WTC11 (cell line): ENCODE measurements around the gene RAB35. TPM values are rescaled to one million over a fixed set of nuclear protein-coding genes. Genes with fewer than 3 reads are reported as not detected.

Experiments used
- ATAC-seq: fragments of 200-7000 bp; cut with Tn5 transposase; 2 replicates; pipeline ENCODE4 v1.10.0; 2021; ENCODE audit warnings: mild to moderate bottlenecking, moderate library complexity
- CTCF ChIA-PET: fragments of 300-600 bp; sonication (Branson Sonifier 250); formaldehyde crosslinking; loops from one replicate; lab custom pipeline; 2021; ENCODE audit warnings: antibody characterized with exemption; lab: Charles Lee
- POLR2A ChIA-PET: fragments of 350-600 bp; sonication (Branson Sonifier 250); formaldehyde crosslinking; loops from one replicate; lab custom pipeline; 2021; ENCODE audit warnings: antibody characterized with exemption; lab: Charles Lee
- DNase-seq: peaks from one replicate; pipeline ENCODE4 v3.0.0; 2021; ENCODE audit warnings: low spot score
- H3K27ac Mint-ChIP-seq: 2 replicates; pipeline ENCODE4 v1.8.0; 2021; ENCODE audit warnings: mixed read lengths
- H3K27me3 Mint-ChIP-seq: 2 replicates; pipeline ENCODE4 v1.8.0; 2021; ENCODE audit warnings: low read depth, mild to moderate bottlenecking, moderate library complexity, mixed read lengths
- H3K36me3 Mint-ChIP-seq: 2 replicates; pipeline ENCODE4 v1.8.0; 2021; ENCODE audit warnings: mixed read lengths
- H3K4me1 Mint-ChIP-seq: 2 replicates; pipeline ENCODE4 v1.8.0; 2022; ENCODE audit warnings: mixed read lengths
- H3K4me3 Mint-ChIP-seq: 2 replicates; pipeline ENCODE4 v1.8.0; 2021; ENCODE audit warnings: mild to moderate bottlenecking, moderate library complexity, mixed read lengths
- H3K9me3 Mint-ChIP-seq: 2 replicates; pipeline ENCODE4 v1.8.0; 2021; ENCODE audit warnings: mixed read lengths
- ESRRA ChIP-seq: sonication (generic); formaldehyde crosslinking; IDR thresholded peaks from 2 replicates; pipeline ENCODE4 v1.8.1; 2022; ENCODE audit warnings: mild to moderate bottlenecking, missing genetic modification reagents, borderline replicate concordance
- GRHL2 ChIP-seq: fragments of 250-450 bp; sonication (Bioruptor Pico); IDR thresholded peaks from 2 replicates; pipeline ENCODE4 v1.8.0; 2022; ENCODE audit warnings: mild to moderate bottlenecking, moderate library complexity; ENCODE audit not compliant: insufficient replicate concordance, severe bottlenecking
- JUN ChIP-seq: sonication (generic); formaldehyde crosslinking; IDR thresholded peaks from 2 replicates; pipeline ENCODE4 v1.8.0; 2023; ENCODE audit warnings: mild to moderate bottlenecking, missing genetic modification reagents
- MXD4 ChIP-seq: fragments of 250-450 bp; sonication (Bioruptor Pico); IDR thresholded peaks from 2 replicates; pipeline ENCODE4 v1.8.0; 2021; ENCODE audit warnings: mild to moderate bottlenecking, moderate library complexity, borderline replicate concordance
- NFE2L1 ChIP-seq: sonication (generic); formaldehyde crosslinking; IDR thresholded peaks from 2 replicates; pipeline ENCODE4 v1.8.1; 2023; ENCODE audit warnings: missing genetic modification reagents
- NR3C1 ChIP-seq: sonication (generic); formaldehyde crosslinking; conservative IDR thresholded peaks from 2 replicates; pipeline ENCODE4 v1.8.1; 2023; ENCODE audit warnings: low read depth, mild to moderate bottlenecking, missing genetic modification reagents
- PRRX2 ChIP-seq: fragments of 250-450 bp; sonication (Bioruptor Pico); IDR thresholded peaks from 2 replicates; pipeline ENCODE4 v1.8.0; 2021; ENCODE audit warnings: mild to moderate bottlenecking
- RORB ChIP-seq: fragments of 250-450 bp; sonication (Bioruptor Pico); IDR thresholded peaks from 2 replicates; pipeline ENCODE4 v1.9.0; 2021; ENCODE audit warnings: mild to moderate bottlenecking
- total RNA-seq: library from RNA; stranded (reverse); gene quantifications from 3 replicates; pipeline ENCODE4 v1.2.3, GENCODE V29; 2021
- TF ChIP-seq, protein P1 (sequence below): sonication (generic); formaldehyde crosslinking; IDR thresholded peaks from 2 replicates; pipeline ENCODE4 v1.8.1; 2023; ENCODE audit warnings: mild to moderate bottlenecking, missing genetic modification reagents, moderate library complexity
- TF ChIP-seq, protein P2 (sequence below): fragments of 250-450 bp; sonication (Bioruptor Pico); IDR thresholded peaks from 2 replicates; pipeline ENCODE4 v1.8.0; 2021; ENCODE audit warnings: mild to moderate bottlenecking
- TF ChIP-seq, protein P3 (sequence below): sonication (generic); formaldehyde crosslinking; IDR thresholded peaks from 2 replicates; pipeline ENCODE4 v1.8.0; 2022; ENCODE audit warnings: mild to moderate bottlenecking, missing genetic modification reagents
- TF ChIP-seq, protein P4 (sequence below): sonication (generic); formaldehyde crosslinking; IDR thresholded peaks from 2 replicates; pipeline ENCODE4 v1.8.0; 2023; ENCODE audit warnings: missing genetic modification reagents, mild to moderate bottlenecking, borderline replicate concordance
- TF ChIP-seq, protein P5 (sequence below): sonication (generic); formaldehyde crosslinking; IDR thresholded peaks from 2 replicates; pipeline ENCODE4 v1.8.0; 2023; ENCODE audit warnings: missing genetic modification reagents
- TF ChIP-seq, protein P6 (sequence below): sonication (generic); formaldehyde crosslinking; IDR thresholded peaks from 2 replicates; pipeline ENCODE4 v1.8.0; 2022; ENCODE audit warnings: mild to moderate bottlenecking, missing genetic modification reagents
- TF ChIP-seq, protein P7 (sequence below): sonication (generic); formaldehyde crosslinking; IDR thresholded peaks from 2 replicates; pipeline ENCODE4 v1.8.1; 2022; ENCODE audit warnings: mild to moderate bottlenecking, moderate library complexity, missing genetic modification reagents
- TF ChIP-seq, protein P8 (sequence below): sonication (generic); formaldehyde crosslinking; IDR thresholded peaks from 2 replicates; pipeline ENCODE4 v1.8.0; 2022; ENCODE audit warnings: mild to moderate bottlenecking, missing genetic modification reagents
- TF ChIP-seq, protein P9 (sequence below): sonication (generic); formaldehyde crosslinking; IDR thresholded peaks from 2 replicates; pipeline ENCODE4 v1.8.1; 2022; ENCODE audit warnings: low read depth, missing genetic modification reagents, borderline replicate concordance

The RAB35 gene
- total RNA-seq, 1 experiment from 2014 or later = 44.5 TPM

DNA sequence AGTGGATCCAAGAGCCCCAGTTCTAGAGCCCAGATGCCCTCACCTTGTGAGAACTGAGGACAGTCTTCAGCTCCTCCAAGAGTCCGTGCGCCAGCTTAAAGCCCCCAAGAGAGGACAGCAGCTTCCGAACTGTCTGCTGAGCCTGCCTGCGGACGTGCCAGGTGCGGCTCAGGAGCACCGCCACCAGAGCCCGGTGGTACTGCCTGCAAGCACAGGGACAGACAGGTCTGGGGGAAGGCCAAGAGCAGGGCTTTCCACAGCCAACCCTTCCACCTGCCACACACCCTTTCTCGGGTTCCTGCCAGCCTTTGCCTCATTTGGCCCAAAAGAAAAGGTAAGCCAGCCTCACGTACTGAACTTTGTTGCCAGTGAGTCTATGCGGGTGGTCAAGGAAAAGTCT, 47.7 kb upstream of the RAB35 start:
- CTCF ChIA-PET = no interaction called here
- ATAC-seq = peak; percentile 48; the same call in 1 of the 2 replicates

More for the DNA sequence above, 47.7 kb upstream of the RAB35 start:
- POLR2A ChIA-PET = no interaction called here
- Mint-ChIP-seq H3K27ac (no peak overlapping the region), H3K4me1 (no peaks in the 10 kb centered on the region)
- TF ChIP-seq, protein P1, sequence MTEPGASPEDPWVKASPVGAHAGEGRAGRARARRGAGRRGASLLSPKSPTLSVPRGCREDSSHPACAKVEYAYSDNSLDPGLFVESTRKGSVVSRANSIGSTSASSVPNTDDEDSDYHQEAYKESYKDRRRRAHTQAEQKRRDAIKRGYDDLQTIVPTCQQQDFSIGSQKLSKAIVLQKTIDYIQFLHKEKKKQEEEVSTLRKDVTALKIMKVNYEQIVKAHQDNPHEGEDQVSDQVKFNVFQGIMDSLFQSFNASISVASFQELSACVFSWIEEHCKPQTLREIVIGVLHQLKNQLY (CRISPR knock-in tag) = no peak
- no peak for TF ChIP-seq PRRX2 (CRISPR knock-in tag)
- TF ChIP-seq, protein P2, sequence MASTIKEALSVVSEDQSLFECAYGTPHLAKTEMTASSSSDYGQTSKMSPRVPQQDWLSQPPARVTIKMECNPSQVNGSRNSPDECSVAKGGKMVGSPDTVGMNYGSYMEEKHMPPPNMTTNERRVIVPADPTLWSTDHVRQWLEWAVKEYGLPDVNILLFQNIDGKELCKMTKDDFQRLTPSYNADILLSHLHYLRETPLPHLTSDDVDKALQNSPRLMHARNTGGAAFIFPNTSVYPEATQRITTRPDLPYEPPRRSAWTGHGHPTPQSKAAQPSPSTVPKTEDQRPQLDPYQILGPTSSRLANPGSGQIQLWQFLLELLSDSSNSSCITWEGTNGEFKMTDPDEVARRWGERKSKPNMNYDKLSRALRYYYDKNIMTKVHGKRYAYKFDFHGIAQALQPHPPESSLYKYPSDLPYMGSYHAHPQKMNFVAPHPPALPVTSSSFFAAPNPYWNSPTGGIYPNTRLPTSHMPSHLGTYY (CRISPR knock-in tag) = no peak
- TF ChIP-seq, protein P3, sequence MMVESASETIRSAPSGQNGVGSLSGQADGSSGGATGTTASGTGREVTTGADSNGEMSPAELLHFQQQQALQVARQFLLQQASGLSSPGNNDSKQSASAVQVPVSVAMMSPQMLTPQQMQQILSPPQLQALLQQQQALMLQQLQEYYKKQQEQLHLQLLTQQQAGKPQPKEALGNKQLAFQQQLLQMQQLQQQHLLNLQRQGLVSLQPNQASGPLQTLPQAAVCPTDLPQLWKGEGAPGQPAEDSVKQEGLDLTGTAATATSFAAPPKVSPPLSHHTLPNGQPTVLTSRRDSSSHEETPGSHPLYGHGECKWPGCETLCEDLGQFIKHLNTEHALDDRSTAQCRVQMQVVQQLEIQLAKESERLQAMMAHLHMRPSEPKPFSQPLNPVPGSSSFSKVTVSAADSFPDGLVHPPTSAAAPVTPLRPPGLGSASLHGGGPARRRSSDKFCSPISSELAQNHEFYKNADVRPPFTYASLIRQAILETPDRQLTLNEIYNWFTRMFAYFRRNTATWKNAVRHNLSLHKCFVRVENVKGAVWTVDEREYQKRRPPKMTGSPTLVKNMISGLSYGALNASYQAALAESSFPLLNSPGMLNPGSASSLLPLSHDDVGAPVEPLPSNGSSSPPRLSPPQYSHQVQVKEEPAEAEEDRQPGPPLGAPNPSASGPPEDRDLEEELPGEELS (CRISPR knock-in tag) = no peak
- TF ChIP-seq, protein P4, sequence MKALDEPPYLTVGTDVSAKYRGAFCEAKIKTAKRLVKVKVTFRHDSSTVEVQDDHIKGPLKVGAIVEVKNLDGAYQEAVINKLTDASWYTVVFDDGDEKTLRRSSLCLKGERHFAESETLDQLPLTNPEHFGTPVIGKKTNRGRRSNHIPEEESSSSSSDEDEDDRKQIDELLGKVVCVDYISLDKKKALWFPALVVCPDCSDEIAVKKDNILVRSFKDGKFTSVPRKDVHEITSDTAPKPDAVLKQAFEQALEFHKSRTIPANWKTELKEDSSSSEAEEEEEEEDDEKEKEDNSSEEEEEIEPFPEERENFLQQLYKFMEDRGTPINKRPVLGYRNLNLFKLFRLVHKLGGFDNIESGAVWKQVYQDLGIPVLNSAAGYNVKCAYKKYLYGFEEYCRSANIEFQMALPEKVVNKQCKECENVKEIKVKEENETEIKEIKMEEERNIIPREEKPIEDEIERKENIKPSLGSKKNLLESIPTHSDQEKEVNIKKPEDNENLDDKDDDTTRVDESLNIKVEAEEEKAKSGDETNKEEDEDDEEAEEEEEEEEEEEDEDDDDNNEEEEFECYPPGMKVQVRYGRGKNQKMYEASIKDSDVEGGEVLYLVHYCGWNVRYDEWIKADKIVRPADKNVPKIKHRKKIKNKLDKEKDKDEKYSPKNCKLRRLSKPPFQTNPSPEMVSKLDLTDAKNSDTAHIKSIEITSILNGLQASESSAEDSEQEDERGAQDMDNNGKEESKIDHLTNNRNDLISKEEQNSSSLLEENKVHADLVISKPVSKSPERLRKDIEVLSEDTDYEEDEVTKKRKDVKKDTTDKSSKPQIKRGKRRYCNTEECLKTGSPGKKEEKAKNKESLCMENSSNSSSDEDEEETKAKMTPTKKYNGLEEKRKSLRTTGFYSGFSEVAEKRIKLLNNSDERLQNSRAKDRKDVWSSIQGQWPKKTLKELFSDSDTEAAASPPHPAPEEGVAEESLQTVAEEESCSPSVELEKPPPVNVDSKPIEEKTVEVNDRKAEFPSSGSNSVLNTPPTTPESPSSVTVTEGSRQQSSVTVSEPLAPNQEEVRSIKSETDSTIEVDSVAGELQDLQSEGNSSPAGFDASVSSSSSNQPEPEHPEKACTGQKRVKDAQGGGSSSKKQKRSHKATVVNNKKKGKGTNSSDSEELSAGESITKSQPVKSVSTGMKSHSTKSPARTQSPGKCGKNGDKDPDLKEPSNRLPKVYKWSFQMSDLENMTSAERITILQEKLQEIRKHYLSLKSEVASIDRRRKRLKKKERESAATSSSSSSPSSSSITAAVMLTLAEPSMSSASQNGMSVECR (CRISPR knock-in tag) = no peak
- TF ChIP-seq NFE2L1 = no peak
- no peak for TF ChIP-seq GRHL2 (CRISPR knock-in tag)
- TF ChIP-seq, protein P5, sequence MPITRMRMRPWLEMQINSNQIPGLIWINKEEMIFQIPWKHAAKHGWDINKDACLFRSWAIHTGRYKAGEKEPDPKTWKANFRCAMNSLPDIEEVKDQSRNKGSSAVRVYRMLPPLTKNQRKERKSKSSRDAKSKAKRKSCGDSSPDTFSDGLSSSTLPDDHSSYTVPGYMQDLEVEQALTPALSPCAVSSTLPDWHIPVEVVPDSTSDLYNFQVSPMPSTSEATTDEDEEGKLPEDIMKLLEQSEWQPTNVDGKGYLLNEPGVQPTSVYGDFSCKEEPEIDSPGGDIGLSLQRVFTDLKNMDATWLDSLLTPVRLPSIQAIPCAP (CRISPR knock-in tag) = no peak
- TF ChIP-seq, protein P6, sequence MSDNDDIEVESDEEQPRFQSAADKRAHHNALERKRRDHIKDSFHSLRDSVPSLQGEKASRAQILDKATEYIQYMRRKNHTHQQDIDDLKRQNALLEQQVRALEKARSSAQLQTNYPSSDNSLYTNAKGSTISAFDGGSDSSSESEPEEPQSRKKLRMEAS = no peak
- no peak for TF ChIP-seq JUN (CRISPR knock-in tag)
- no peak for TF ChIP-seq MXD4
- TF ChIP-seq ESRRA (CRISPR knock-in tag) = no peak
- TF ChIP-seq NR3C1 (CRISPR knock-in tag) = no peak
- TF ChIP-seq, protein P7, sequence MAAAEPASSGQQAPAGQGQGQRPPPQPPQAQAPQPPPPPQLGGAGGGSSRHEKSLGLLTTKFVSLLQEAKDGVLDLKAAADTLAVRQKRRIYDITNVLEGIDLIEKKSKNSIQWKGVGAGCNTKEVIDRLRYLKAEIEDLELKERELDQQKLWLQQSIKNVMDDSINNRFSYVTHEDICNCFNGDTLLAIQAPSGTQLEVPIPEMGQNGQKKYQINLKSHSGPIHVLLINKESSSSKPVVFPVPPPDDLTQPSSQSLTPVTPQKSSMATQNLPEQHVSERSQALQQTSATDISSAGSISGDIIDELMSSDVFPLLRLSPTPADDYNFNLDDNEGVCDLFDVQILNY (CRISPR knock-in tag) = no peak
- TF ChIP-seq, protein P8, sequence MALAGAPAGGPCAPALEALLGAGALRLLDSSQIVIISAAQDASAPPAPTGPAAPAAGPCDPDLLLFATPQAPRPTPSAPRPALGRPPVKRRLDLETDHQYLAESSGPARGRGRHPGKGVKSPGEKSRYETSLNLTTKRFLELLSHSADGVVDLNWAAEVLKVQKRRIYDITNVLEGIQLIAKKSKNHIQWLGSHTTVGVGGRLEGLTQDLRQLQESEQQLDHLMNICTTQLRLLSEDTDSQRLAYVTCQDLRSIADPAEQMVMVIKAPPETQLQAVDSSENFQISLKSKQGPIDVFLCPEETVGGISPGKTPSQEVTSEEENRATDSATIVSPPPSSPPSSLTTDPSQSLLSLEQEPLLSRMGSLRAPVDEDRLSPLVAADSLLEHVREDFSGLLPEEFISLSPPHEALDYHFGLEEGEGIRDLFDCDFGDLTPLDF (CRISPR knock-in tag) = no peak
- no peak for TF ChIP-seq RORB
- TF ChIP-seq, protein P9, sequence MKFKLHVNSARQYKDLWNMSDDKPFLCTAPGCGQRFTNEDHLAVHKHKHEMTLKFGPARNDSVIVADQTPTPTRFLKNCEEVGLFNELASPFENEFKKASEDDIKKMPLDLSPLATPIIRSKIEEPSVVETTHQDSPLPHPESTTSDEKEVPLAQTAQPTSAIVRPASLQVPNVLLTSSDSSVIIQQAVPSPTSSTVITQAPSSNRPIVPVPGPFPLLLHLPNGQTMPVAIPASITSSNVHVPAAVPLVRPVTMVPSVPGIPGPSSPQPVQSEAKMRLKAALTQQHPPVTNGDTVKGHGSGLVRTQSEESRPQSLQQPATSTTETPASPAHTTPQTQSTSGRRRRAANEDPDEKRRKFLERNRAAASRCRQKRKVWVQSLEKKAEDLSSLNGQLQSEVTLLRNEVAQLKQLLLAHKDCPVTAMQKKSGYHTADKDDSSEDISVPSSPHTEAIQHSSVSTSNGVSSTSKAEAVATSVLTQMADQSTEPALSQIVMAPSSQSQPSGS (CRISPR knock-in tag) = no peak
- TF ChIP-seq, all 79 proteins: peak for 0
- H3K27me3 Mint-ChIP-seq = no peaks in the 10 kb centered on the region
- H3K36me3 Mint-ChIP-seq = peaks cover 68% of the 10 kb centered on the region
- H3K4me3 Mint-ChIP-seq = no peak overlapping the region
- H3K9me3 Mint-ChIP-seq = no peaks in the 10 kb centered on the region
- DNase-seq = no peak
